Fibroblast of lung (primary cell): ENCODE data around the gene ASIC2. TPM values are rescaled to one million over a fixed set of nuclear protein-coding genes. Genes with fewer than 3 reads are reported as not detected.

Experiments used
- DNase-seq, 2 donors: peaks; one replicate each; pipeline versions ENCODE4 v3.0.0 to v3.0.0-alpha.2; 2010; ENCODE audit warnings: low read depth in 2 of 2
- H2AFZ ChIP-seq: 2 replicates; pipeline ENCODE4 v1.5.1; 2012; ENCODE audit warnings: low read length, control low read depth, inconsistent platforms
- H3K27ac ChIP-seq: 2 replicates; pipeline ENCODE4 v1.5.1; 2011; ENCODE audit warnings: low read length, control low read depth; ENCODE audit not compliant: insufficient read depth
- H3K27me3 ChIP-seq: 2 replicates; pipeline ENCODE4 v1.5.1; 2011; ENCODE audit warnings: mild to moderate bottlenecking, low read length; ENCODE audit not compliant: control insufficient read depth, insufficient read depth
- H3K36me3 ChIP-seq: 2 replicates; pipeline ENCODE4 v1.5.1; 2011; ENCODE audit warnings: low read length; ENCODE audit not compliant: control insufficient read depth, insufficient read depth
- H3K4me1 ChIP-seq: 2 replicates; pipeline ENCODE4 v1.5.1; 2011; ENCODE audit warnings: low read length; ENCODE audit not compliant: control insufficient read depth, insufficient read depth; ENCODE audit errors: extremely low read depth
- H3K4me2 ChIP-seq: 2 replicates; pipeline ENCODE4 v1.5.1; 2011; ENCODE audit warnings: low read length, control low read depth; ENCODE audit not compliant: insufficient read depth; ENCODE audit errors: extremely low read depth
- H3K4me3 ChIP-seq, 4 experiments: fragments of 200-600 bp in 1 of 4; sonication (generic) in 1 of 4; replicated peaks in 1 of 4; 2 replicates each; pipeline ENCODE4 v1.5.1; 2011 to 2016; ENCODE audit warnings: low read length in 4 of 4, low read depth in 3 of 4, mild to moderate bottlenecking in 3 of 4, control low read depth in 2 of 4, inconsistent platforms in 1 of 4, mixed read lengths in 1 of 4; ENCODE audit not compliant: insufficient read depth in 1 of 4; ENCODE audit errors: control extremely low read depth in 1 of 4
- H3K79me2 ChIP-seq: 2 replicates; pipeline ENCODE4 v1.5.1; 2012; ENCODE audit warnings: mild to moderate bottlenecking, low read length, inconsistent platforms; ENCODE audit not compliant: control insufficient read depth, insufficient read depth
- H3K9ac ChIP-seq: 2 replicates; pipeline ENCODE4 v1.5.1; 2011; ENCODE audit warnings: mild to moderate bottlenecking, low read length, control low read depth; ENCODE audit not compliant: insufficient read depth
- H3K9me3 ChIP-seq: 2 replicates; pipeline ENCODE4 v1.5.1; 2012; ENCODE audit warnings: low read depth, low read length; ENCODE audit not compliant: control insufficient read depth, insufficient read depth
- H4K20me1 ChIP-seq: 2 replicates; pipeline ENCODE4 v1.5.1; 2011; ENCODE audit warnings: low read length; ENCODE audit not compliant: control insufficient read depth, insufficient read depth; ENCODE audit errors: extremely low read depth
- CTCF ChIP-seq, 2 donors: IDR thresholded peaks in 1 of 2; conservative IDR thresholded peaks in 1 of 2; 1 replicate in 1 of 2; 2 replicates in 1 of 2; pipeline ENCODE4 v1.5.1; 2011 to 2012; ENCODE audit warnings: low read length in 2 of 2, control low read depth in 1 of 2, inconsistent platforms in 1 of 2, low read depth in 1 of 2, mild to moderate bottlenecking in 1 of 2
- EZH2 ChIP-seq: IDR thresholded peaks from 2 replicates; pipeline ENCODE4 v1.5.1; 2012; ENCODE audit warnings: low read length, control low read depth, mild to moderate bottlenecking; ENCODE audit errors: missing control alignments
- polyA plus RNA-seq, 2 donors: library from polyadenylated mRNA; depleted of rRNA in 1 of 2; stranded (reverse) in 1 of 2; unstranded in 1 of 2; fragments of >200 nt; gene quantifications; 2 replicates each; pipeline ENCODE4 v1.2.1, GENCODE V29; 2011 to 2012; ENCODE audit warnings: missing spikeins in 1 of 2
- total RNA-seq: library from RNA; depleted of rRNA; stranded (reverse); fragments of >200 nt; gene quantifications from 2 replicates; pipeline ENCODE4 v1.2.1, GENCODE V29; 2014

Gene ASIC2
- total and polyA plus RNA-seq, 2 donors (not counting 1 experiment from before 2014, with no cell fraction given), result 0.08 to 0.50 TPM

GRCh38 chr17:33335491-33336173 is 42.5 kb upstream of the ASIC2 start:
- Histone ChIP-seq H2AFZ (no peak overlapping the region), H3K4me2 (no peak overlapping the region), H3K4me1 (no peaks in the 10 kb centered on the region), H3K27me3 (no peaks in the 10 kb centered on the region), H3K36me3 (no peaks in the 10 kb centered on the region), H3K9ac (no peak overlapping the region), H3K4me3 (no peak overlapping the region), H3K27ac (no peak overlapping the region), H3K9me3 (no peaks in the 10 kb centered on the region), H4K20me1 (no peaks in the 10 kb centered on the region), H3K79me2 (no peaks in the 10 kb centered on the region)
- no peak for DNase-seq
- TF ChIP-seq CTCF (conservative IDR thresholded peaks at IDR 0.05 in 1 of 2, IDR thresholded peaks at IDR 0.05 in 1 of 2; ENCODE audit: low read depth in 1 of 2, low read length in 2 of 2) (no peak), EZH2 (no peak)

DNA sequence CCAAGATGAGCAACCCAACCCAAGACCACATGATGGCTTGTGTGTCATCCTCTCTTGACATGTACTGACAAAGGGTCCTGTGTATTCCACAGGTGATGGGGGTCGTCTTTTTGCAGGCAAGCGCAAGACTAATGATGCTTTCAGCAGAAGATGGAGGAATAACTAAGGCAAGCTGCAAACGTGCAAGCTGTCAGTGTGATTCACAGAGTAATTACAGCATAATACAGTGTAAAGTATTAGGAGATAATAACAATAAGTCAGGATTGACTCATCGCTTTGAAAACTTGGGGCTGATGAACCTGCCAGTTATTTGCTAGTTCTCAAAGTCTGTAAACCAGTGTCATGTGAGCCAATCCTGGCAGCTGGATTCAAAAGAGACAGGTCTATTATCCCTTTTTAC is 41.6 kb upstream of the ASIC2 start:
- Histone ChIP-seq H3K4me2 (no peak overlapping the region), H2AFZ (no peak overlapping the region), H4K20me1 (no peaks in the 10 kb centered on the region), H3K4me3 (no peak overlapping the region), H3K4me1 (no peaks in the 10 kb centered on the region), H3K27ac (no peak overlapping the region), H3K27me3 (no peaks in the 10 kb centered on the region), H3K9me3 (no peaks in the 10 kb centered on the region), H3K79me2 (no peaks in the 10 kb centered on the region), H3K36me3 (no peaks in the 10 kb centered on the region), H3K9ac (no peak overlapping the region)
- TF ChIP-seq EZH2, result no peak
- no peak for TF ChIP-seq CTCF (conservative IDR thresholded peaks at IDR 0.05 in 1 of 2, IDR thresholded peaks at IDR 0.05 in 1 of 2; ENCODE audit: low read depth in 1 of 2, low read length in 2 of 2)
- DNase-seq, result no peak

DNA sequence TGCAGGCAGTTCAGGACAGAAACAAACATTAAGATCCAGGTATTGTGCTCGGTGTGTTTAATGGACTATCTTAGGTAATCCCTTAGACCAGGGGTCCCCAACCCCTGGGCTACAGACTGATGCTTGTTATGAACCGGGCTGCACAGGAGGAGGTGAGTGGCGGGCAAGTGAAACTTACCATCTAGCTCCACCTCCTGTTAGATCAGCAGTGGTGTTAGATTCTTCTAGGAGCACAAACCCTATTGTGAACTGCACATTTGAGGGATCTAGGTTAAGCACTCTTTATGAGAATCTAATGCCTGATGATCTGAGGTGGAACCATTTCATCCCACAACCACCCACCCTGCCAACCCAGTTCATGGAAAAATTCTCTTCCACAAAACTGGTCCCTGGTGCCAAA is 37.8 kb upstream of the ASIC2 start:
- Histone ChIP-seq H2AFZ (no peak overlapping the region), H3K4me1 (no peaks in the 10 kb centered on the region), H4K20me1 (no peaks in the 10 kb centered on the region), H3K4me2 (no peak overlapping the region), H3K9me3 (no peaks in the 10 kb centered on the region), H3K4me3 (no peak overlapping the region), H3K27me3 (no peaks in the 10 kb centered on the region), H3K9ac (no peak overlapping the region), H3K27ac (no peak overlapping the region), H3K79me2 (no peaks in the 10 kb centered on the region), H3K36me3 (no peaks in the 10 kb centered on the region)
- DNase-seq, result no peak
- TF ChIP-seq CTCF (conservative IDR thresholded peaks at IDR 0.05 in 1 of 2, IDR thresholded peaks at IDR 0.05 in 1 of 2; ENCODE audit: low read depth in 1 of 2, low read length in 2 of 2) (no peak), EZH2 (no peak)
